KMS-11 (cell line): Measurements from ENCODE around the gene PRPF40B.

Experiments used
- H2AFZ ChIP-seq: fragments of 200-600 bp; sonication (generic); 2 replicates; pipeline ENCODE4 v1.6.1; 2016; ENCODE audit warnings: antibody characterized with exemption, mixed run types, low read depth
- H3K27ac ChIP-seq: fragments of 200-600 bp; sonication (generic); 2 replicates; pipeline ENCODE4 v1.6.1; 2016; ENCODE audit warnings: mild to moderate bottlenecking, mixed run types
- H3K27me3 ChIP-seq: fragments of 200-600 bp; sonication (generic); 2 replicates; pipeline ENCODE4 v1.6.1; 2017; ENCODE audit warnings: mild to moderate bottlenecking, low read depth, mixed run types, moderate library complexity; ENCODE audit not compliant: insufficient read depth
- H3K36me3 ChIP-seq: fragments of 200-600 bp; sonication (generic); 2 replicates; pipeline ENCODE4 v1.6.1; 2017; ENCODE audit warnings: mild to moderate bottlenecking, mixed run types; ENCODE audit not compliant: insufficient read depth
- H3K4me1 ChIP-seq: fragments of 200-600 bp; sonication (generic); 2 replicates; pipeline ENCODE4 v1.6.1; 2016; ENCODE audit warnings: mild to moderate bottlenecking, low read depth, mixed run types; ENCODE audit not compliant: poor library complexity, severe bottlenecking
- H3K4me2 ChIP-seq: fragments of 200-600 bp; sonication (generic); 2 replicates; pipeline ENCODE4 v1.7.0; 2016; ENCODE audit warnings: mild to moderate bottlenecking, mixed run types
- H3K4me3 ChIP-seq: fragments of 200-600 bp; sonication (generic); IDR thresholded peaks from 2 replicates; pipeline ENCODE4 v1.6.1; 2017; ENCODE audit warnings: low read depth, low read length, mixed read lengths; ENCODE audit not compliant: insufficient read depth
- H3K79me2 ChIP-seq: fragments of 200-600 bp; sonication (generic); 2 replicates; pipeline ENCODE4 v1.6.1; 2016; ENCODE audit warnings: low read depth, mixed run types; ENCODE audit not compliant: insufficient read depth
- H3K9ac ChIP-seq: fragments of 200-600 bp; sonication (generic); 2 replicates; pipeline ENCODE4 v1.6.1; 2016; ENCODE audit warnings: mild to moderate bottlenecking, mixed run types
- H4K20me1 ChIP-seq: fragments of 200-600 bp; sonication (generic); 2 replicates; pipeline ENCODE4 v1.6.1; 2016; ENCODE audit warnings: mild to moderate bottlenecking, mixed run types; ENCODE audit not compliant: insufficient read depth
- CTCF ChIP-seq: fragments of 200-600 bp; sonication (generic); conservative IDR thresholded peaks from 2 replicates; pipeline ENCODE4 v1.6.1; 2017; ENCODE audit warnings: low read depth, mild to moderate bottlenecking, antibody characterized with exemption, low read length, moderate library complexity, mixed read lengths

Gene PRPF40B

GRCh38 chr12:49648712-49649003 lies 25.3 kb downstream of the PRPF40B start:
- Histone ChIP-seq H3K4me1 (peaks cover 21% of the 10 kb centered on the region), H3K4me2 (no peak overlapping the region), H3K36me3 (no peaks in the 10 kb centered on the region), H3K79me2 (no peaks in the 10 kb centered on the region), H2AFZ (no peak overlapping the region), H4K20me1 (no peaks in the 10 kb centered on the region), H3K9ac (no peak overlapping the region), H3K4me3 (no peak overlapping the region), H3K27ac (no peak overlapping the region), H3K27me3 (no peaks in the 10 kb centered on the region)
- no peak for TF ChIP-seq CTCF

GRCh38 chr12:49649445-49649844 lies 26.1 kb downstream of the PRPF40B start:
- Histone ChIP-seq H3K4me1 (peaks cover 18% of the 10 kb centered on the region), H4K20me1 (no peaks in the 10 kb centered on the region), H3K27me3 (no peaks in the 10 kb centered on the region), H2AFZ (no peak overlapping the region), H3K27ac (no peak overlapping the region), H3K4me3 (no peak overlapping the region), H3K9ac (no peak overlapping the region), H3K36me3 (no peaks in the 10 kb centered on the region), H3K79me2 (no peaks in the 10 kb centered on the region), H3K4me2 (no peak overlapping the region)
- no peak for TF ChIP-seq CTCF

- Histone ChIP-seq H3K4me1 (peaks cover 13% of the 10 kb centered on the region), H2AFZ (no peak overlapping the region), H3K9ac (no peak overlapping the region), H3K27ac (no peak overlapping the region), H3K4me2 (no peak overlapping the region), H3K79me2 (no peaks in the 10 kb centered on the region), H3K27me3 (no peaks in the 10 kb centered on the region), H3K36me3 (no peaks in the 10 kb centered on the region), H3K4me3 (no peak overlapping the region), H4K20me1 (no peaks in the 10 kb centered on the region)
- TF ChIP-seq CTCF = no peak
Observed at GRCh38 chr12:49649892-49650291, 26.5 kb downstream of the PRPF40B start.

GRCh38 chr12:49651855-49652254 lies 28.5 kb downstream of the PRPF40B start:
- Histone ChIP-seq H3K27ac (no peak overlapping the region), H3K4me1 (peaks cover 12% of the 10 kb centered on the region), H2AFZ (no peak overlapping the region), H3K79me2 (no peaks in the 10 kb centered on the region), H3K27me3 (no peaks in the 10 kb centered on the region), H3K9ac (no peak overlapping the region), H4K20me1 (no peaks in the 10 kb centered on the region), H3K36me3 (no peaks in the 10 kb centered on the region), H3K4me3 (no peak overlapping the region), H3K4me2 (no peak overlapping the region)
- TF ChIP-seq CTCF = no peak

- H3K27me3 ChIP-seq = no peaks in the 10 kb centered on the region
- H2AFZ ChIP-seq = no peak overlapping the region
- no peaks in the 10 kb centered on the region for H3K79me2 ChIP-seq
- no peaks in the 10 kb centered on the region for H4K20me1 ChIP-seq
- no peak overlapping the region for H3K4me2 ChIP-seq
- H3K4me1 ChIP-seq = peaks cover 9% of the 10 kb centered on the region
- H3K9ac ChIP-seq = no peak overlapping the region
- H3K36me3 ChIP-seq = no peaks in the 10 kb centered on the region
- H3K4me3 ChIP-seq = no peak overlapping the region
- no peak overlapping the region for H3K27ac ChIP-seq
- no peak for TF ChIP-seq CTCF
Observed at GRCh38 chr12:49652921-49653520, 29.7 kb downstream of the PRPF40B start.
